SK-N-MC (cell line): ENCODE data around the gene DZANK1.
"Not testable (repeated sequence)": the region's sequence is repeated elsewhere in the genome, so short reads cannot be mapped to it uniquely, and the experiment has no call there.

Experiments
- DNase-seq: peaks from one replicate; pipeline ENCODE4 v3.0.0-alpha.2; 2011; ENCODE audit warnings: low read depth, low spot score
- H3K27ac ChIP-seq: fragments of 200-600 bp; sonication (generic); 2 replicates; pipeline ENCODE4 v1.5.1; 2016; ENCODE audit warnings: mixed run types
- H3K36me3 ChIP-seq: fragments of 200-600 bp; sonication (generic); 2 replicates; pipeline ENCODE4 v1.6.1; 2017; ENCODE audit warnings: antibody characterized with exemption, low read length, mixed read lengths; ENCODE audit not compliant: insufficient read depth
- H3K4me3 ChIP-seq: fragments of 200-600 bp; sonication (generic); 2 replicates; pipeline ENCODE4 v1.5.1; 2016
- H3K9ac ChIP-seq: fragments of 200-600 bp; sonication (generic); 2 replicates; pipeline ENCODE4 v1.8.0; 2017; ENCODE audit warnings: mixed run types, mixed read lengths; ENCODE audit not compliant: insufficient read length
- H3K9me3 ChIP-seq: fragments of 200-600 bp; sonication (generic); 2 replicates; pipeline ENCODE4 v1.6.1; 2017; ENCODE audit warnings: low read depth, mild to moderate bottlenecking, antibody characterized with exemption, low read length, moderate library complexity, mixed read lengths
- EZH2 ChIP-seq: fragments of 200-600 bp; sonication (generic); IDR thresholded peaks from one replicate; pipeline ENCODE4 v1.6.1; 2017; ENCODE audit warnings: antibody characterized with exemption
- FOXP2 ChIP-seq: optimal IDR thresholded peaks from 2 replicates; pipeline ENCODE3; 2011; ENCODE audit warnings: mild to moderate bottlenecking, moderate library complexity; ENCODE audit not compliant: insufficient read depth; ENCODE audit errors: extremely low read length, control extremely low read depth
- POLR2AphosphoS5 ChIP-seq: IDR thresholded peaks from 2 replicates; pipeline ENCODE4 v1.6.1; 2012; ENCODE audit warnings: mild to moderate bottlenecking, low read depth, low read length, borderline replicate concordance

Gene DZANK1

GRCh38 chr20:18372296-18372695 is 94.5 kb downstream of the DZANK1 start:
- H3K27ac ChIP-seq: no peak overlapping the region
- H3K9ac ChIP-seq: no peak overlapping the region
- H3K36me3 ChIP-seq: no peaks in the 10 kb centered on the region
- H3K4me3 ChIP-seq: no peak overlapping the region
- DNase-seq: no peak
- no peaks in the 10 kb centered on the region for H3K9me3 ChIP-seq
- TF ChIP-seq POLR2AphosphoS5 (no peak), EZH2 (no peak), FOXP2 (no peak)

GRCh38 chr20:18364768-18365167 is 102.1 kb downstream of the DZANK1 start:
- TF ChIP-seq EZH2 (no peak), POLR2AphosphoS5 (no peak), FOXP2 (no peak)
- no peak overlapping the region for H3K4me3 ChIP-seq

GRCh38 chr20:18363708-18364107 is 103.1 kb downstream of the DZANK1 start:
- Histone ChIP-seq H3K4me3 (no peak overlapping the region), H3K36me3 (no peaks in the 10 kb centered on the region), H3K27ac (no peak overlapping the region), H3K9me3 (no peaks in the 10 kb centered on the region; the same call in 1 of the 2 replicates), H3K9ac (no peak overlapping the region)
- DNase-seq: no peak
- no peak for TF ChIP-seq POLR2AphosphoS5
- no peak for TF ChIP-seq FOXP2
- TF ChIP-seq EZH2: no peak

More at GRCh38 chr20:18364768-18365167, 102.1 kb downstream of the DZANK1 start:
- H3K27ac ChIP-seq: no peak overlapping the region
- no peak overlapping the region for H3K9ac ChIP-seq
- H3K36me3 ChIP-seq: no peaks in the 10 kb centered on the region
- DNase-seq: no peak
- H3K9me3 ChIP-seq: no peaks in the 10 kb centered on the region; the same call in 1 of the 2 replicates

GRCh38 chr20:18362916-18363315 is 103.9 kb downstream of the DZANK1 start:
- Histone ChIP-seq H3K36me3 (no peaks in the 10 kb centered on the region), H3K27ac (no peak overlapping the region), H3K9ac (no peak overlapping the region), H3K9me3 (no peaks in the 10 kb centered on the region; the same call in 1 of the 2 replicates), H3K4me3 (no peak overlapping the region)
- TF ChIP-seq EZH2 (no peak), FOXP2 (no peak), POLR2AphosphoS5 (no peak)
- DNase-seq: no peak

GRCh38 chr20:18361678-18362077 is 105.2 kb downstream of the DZANK1 start:
- no peak overlapping the region for H3K9ac ChIP-seq
- H3K27ac ChIP-seq: no peak overlapping the region
- H3K36me3 ChIP-seq: no peaks in the 10 kb centered on the region
- no peak for TF ChIP-seq POLR2AphosphoS5
- no peak for TF ChIP-seq EZH2
- no peak for TF ChIP-seq FOXP2
- DNase-seq: no peak
- no peaks in the 10 kb centered on the region; the same call in 1 of the 2 replicates for H3K9me3 ChIP-seq
- H3K4me3 ChIP-seq: no peak overlapping the region

- DNase-seq: no peak
- H3K4me3 ChIP-seq: no peak overlapping the region
- H3K9ac ChIP-seq: no peak overlapping the region
- TF ChIP-seq FOXP2 (no peak), POLR2AphosphoS5 (no peak), EZH2 (no peak)
- H3K27ac ChIP-seq: no peak overlapping the region
- no peaks in the 10 kb centered on the region for H3K9me3 ChIP-seq
- no peaks in the 10 kb centered on the region for H3K36me3 ChIP-seq
Measured at GRCh38 chr20:18360635-18361034, 106.2 kb downstream of the DZANK1 start.

GRCh38 chr20:18359854-18360253 is 107.0 kb downstream of the DZANK1 start:
- no peak for DNase-seq
- no peaks in the 10 kb centered on the region for H3K36me3 ChIP-seq
- H3K4me3 ChIP-seq: no peak overlapping the region
- no peak overlapping the region for H3K9ac ChIP-seq
- H3K9me3 ChIP-seq: peaks cover 1% of the 10 kb centered on the region; the same call in 1 of the 2 replicates
- no peak overlapping the region for H3K27ac ChIP-seq
- TF ChIP-seq POLR2AphosphoS5 (no peak), EZH2 (no peak), FOXP2 (no peak)

GRCh38 chr20:18349749-18350148 is 117.1 kb downstream of the DZANK1 start:
- not testable (repeated sequence) for H3K4me3 ChIP-seq, H3K36me3 ChIP-seq, H3K27ac ChIP-seq, H3K9ac ChIP-seq, H3K9me3 ChIP-seq, DNase-seq
